Measurements from ENCODE around the gene ANXA4.

The ANXA4 gene

DNA sequence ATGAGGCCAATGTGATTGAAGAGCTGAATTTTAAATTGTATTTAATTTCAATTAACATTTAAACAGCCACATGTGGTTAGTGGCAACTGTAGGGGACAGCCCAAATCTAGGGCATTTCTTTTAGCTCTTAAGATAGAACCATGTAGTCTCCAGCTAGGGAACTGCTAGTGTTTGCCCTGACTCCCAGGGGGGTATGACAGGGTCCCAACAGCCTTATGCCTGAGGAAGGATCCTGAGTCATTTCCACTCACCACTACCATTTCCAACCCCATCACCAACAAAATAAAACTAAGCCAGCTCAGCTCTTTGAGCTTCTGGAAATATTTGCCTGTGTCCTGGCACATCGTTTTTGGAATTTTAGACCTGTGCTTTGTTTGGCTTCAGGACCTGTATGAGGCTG lies 73.8 kb downstream of the ANXA4 start:
- TF ChIP-seq, protein P1, sequence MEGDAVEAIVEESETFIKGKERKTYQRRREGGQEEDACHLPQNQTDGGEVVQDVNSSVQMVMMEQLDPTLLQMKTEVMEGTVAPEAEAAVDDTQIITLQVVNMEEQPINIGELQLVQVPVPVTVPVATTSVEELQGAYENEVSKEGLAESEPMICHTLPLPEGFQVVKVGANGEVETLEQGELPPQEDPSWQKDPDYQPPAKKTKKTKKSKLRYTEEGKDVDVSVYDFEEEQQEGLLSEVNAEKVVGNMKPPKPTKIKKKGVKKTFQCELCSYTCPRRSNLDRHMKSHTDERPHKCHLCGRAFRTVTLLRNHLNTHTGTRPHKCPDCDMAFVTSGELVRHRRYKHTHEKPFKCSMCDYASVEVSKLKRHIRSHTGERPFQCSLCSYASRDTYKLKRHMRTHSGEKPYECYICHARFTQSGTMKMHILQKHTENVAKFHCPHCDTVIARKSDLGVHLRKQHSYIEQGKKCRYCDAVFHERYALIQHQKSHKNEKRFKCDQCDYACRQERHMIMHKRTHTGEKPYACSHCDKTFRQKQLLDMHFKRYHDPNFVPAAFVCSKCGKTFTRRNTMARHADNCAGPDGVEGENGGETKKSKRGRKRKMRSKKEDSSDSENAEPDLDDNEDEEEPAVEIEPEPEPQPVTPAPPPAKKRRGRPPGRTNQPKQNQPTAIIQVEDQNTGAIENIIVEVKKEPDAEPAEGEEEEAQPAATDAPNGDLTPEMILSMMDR (IDR thresholded peaks at IDR 0.05) = no peak
- no peaks in the 10 kb centered on the region for H3K27me3 ChIP-seq
- H3K36me3 ChIP-seq = peaks cover 35% of the 10 kb centered on the region
- no peaks in the 10 kb centered on the region for H3K9me3 ChIP-seq
- H3K4me3 ChIP-seq (ENCODE audit: low read depth in 1 of 2, low read length in 1 of 2) = no peak overlapping the region
- peaks cover 27 to 29% of the 10 kb centered on the region in 2 experiments for H3K4me1 ChIP-seq (ENCODE audit: control insufficient read depth in 1 of 2, insufficient read depth in 1 of 2, low read depth in 1 of 2, low read length in 1 of 2)
- peak overlapping the region; percentile 60 for H3K27ac ChIP-seq

DNA sequence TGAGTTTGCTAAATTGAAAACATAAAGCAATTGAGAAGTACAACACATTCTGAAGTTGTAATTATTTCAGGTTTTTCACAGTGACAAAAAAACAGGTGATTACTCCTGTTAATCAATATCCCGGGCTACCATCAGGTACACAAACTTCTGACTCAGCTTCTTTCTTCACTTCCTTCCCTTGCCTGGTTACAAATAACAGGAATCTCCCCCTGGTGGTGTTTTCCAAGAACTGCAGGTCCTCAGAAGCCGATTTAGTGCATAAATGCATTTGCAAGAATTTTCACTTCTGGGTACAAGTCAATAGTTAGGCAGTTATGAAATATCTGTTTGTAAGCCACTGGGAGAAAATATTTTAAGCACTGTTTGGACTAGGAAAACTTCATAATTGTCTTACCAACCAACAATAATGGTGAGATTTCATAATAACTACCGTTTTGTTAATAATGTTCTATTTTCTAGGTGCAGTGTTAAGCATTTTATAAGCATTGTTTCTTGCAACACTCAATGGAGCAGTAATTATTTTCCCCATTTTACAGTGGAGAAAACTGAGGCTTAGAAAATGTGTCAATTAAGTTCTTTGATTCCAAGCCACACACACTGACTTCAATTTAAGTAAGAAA lies 75.1 kb downstream of the ANXA4 start:
- Histone ChIP-seq H3K4me3 (ENCODE audit: low read depth in 1 of 2, low read length in 1 of 2) (no peak overlapping the region), H3K9me3 (no peaks in the 10 kb centered on the region), H3K27me3 (no peaks in the 10 kb centered on the region), H3K4me1 (ENCODE audit: control insufficient read depth in 1 of 2, insufficient read depth in 1 of 2, low read depth in 1 of 2, low read length in 1 of 2) (peaks cover 14 to 20% of the 10 kb centered on the region in 2 experiments), H3K36me3 (peaks cover 48% of the 10 kb centered on the region), H3K27ac (peak overlapping the region; percentile 60)
- TF ChIP-seq, protein P1 (IDR thresholded peaks at IDR 0.05) = peak; percentile 98

DNA sequence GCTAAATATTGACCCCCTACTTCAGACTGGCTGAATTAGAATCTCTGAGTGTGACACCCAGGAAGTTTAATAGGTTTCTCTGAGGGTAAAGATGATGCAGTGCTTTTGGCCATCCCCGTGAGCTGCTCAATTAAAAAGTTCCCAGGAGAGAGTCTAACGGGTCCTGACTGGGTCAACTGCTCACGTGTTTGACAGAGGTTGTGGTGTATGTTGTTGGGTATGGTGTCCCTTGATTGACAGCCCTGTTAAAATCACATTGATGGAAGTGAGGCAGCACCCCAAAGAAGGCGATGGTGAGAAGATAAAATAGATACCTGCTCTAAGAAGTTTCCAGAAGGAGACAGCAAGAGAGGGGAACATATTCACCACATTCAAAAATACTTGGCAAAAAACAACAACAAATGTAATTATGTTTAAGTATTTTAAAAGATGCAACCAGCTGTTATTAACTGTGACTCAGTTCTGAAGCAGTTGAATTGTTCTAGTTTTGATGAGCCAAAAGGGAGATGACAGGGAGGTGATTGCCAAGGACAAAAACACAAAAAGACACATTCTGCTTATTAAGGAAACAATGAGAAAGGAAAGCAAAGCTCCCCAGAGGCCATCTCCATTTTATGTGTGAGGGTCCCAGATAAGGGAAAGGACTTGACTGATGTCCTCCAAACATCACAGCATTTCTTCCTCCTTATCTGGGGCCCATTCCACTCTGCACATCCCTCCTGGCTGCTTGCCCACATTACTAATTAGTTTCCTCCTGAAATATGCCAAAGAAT lies 76.0 kb downstream of the ANXA4 start:
- no peak overlapping the region for H3K27ac ChIP-seq
- peaks cover 40% of the 10 kb centered on the region for H3K36me3 ChIP-seq

DNA sequence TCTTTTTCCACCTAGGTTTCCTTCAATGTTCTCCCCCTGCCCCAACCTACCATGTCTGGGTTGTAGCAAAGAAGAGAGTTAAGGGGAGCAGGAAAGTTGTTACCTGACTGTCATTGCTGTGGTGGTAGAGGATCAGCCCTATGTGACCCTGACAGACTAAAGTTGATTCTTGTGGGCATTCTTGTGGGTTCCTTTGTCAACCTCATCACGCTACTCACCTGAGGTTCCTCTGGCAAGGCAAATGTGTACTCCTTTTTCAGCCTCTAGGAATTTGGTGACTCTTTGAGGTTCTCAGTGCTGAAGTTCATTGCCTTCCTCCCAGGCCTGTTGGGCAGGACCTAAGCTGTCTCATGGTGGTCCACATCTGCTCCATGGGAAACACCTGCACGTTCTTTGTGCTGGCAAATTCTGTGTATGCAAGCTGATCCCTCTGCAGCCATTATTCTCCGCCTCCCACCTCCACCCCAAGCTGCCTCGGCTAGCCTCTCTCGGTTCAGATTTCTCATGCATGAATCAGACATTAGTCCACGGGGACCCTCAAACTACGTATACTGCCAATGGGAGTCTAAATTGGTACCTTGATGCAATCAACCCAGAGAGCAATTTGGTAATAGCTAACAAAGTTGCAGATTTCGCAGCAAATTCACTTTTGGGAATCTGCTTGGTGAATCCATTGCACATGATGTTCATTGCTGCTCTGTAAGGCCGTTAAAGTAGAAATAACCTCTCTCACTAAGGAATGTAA lies 86.0 kb downstream of the ANXA4 start:
- Histone ChIP-seq H3K4me1 (ENCODE audit: control insufficient read depth in 1 of 2, insufficient read depth in 1 of 2, low read depth in 1 of 2, low read length in 1 of 2) (peaks cover 38 to 39% of the 10 kb centered on the region in 2 experiments), H3K4me3 (ENCODE audit: low read depth in 1 of 2, low read length in 1 of 2) (peak overlapping the region in 1 of 2 experiments; percentile 3), H3K36me3 (peaks cover 6% of the 10 kb centered on the region), H3K27ac (peak overlapping the region; percentile 93), H3K27me3 (no peaks in the 10 kb centered on the region), H3K9me3 (no peaks in the 10 kb centered on the region)
- TF ChIP-seq, protein P1 (IDR thresholded peaks at IDR 0.05) = no peak

More for the DNA sequence above, 76.0 kb downstream of the ANXA4 start:
- Histone ChIP-seq H3K4me1 (ENCODE audit: control insufficient read depth in 1 of 2, insufficient read depth in 1 of 2, low read depth in 1 of 2, low read length in 1 of 2) (peaks cover 13 to 17% of the 10 kb centered on the region in 2 experiments), H3K9me3 (no peaks in the 10 kb centered on the region), H3K27me3 (no peaks in the 10 kb centered on the region), H3K4me3 (ENCODE audit: low read depth in 1 of 2, low read length in 1 of 2) (no peak overlapping the region)
- TF ChIP-seq, protein P1 (IDR thresholded peaks at IDR 0.05) = no peak

DNA sequence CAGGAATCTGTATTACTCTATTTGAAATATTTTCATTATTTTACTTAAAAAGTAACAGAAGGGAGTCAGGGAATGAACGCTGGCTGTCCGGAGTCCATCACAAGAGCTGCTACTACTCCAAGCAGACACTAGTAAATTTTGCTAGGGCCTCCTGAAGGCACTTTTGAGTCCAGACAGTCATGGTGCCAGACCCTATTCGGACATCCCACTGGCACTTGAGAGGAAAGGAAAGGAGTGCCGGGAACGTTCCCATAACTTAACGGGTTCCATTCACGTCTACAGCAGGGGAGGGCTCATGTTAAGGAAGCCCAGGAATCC lies 87.0 kb downstream of the ANXA4 start:
- peak overlapping the region; percentile 93 for H3K4me3 ChIP-seq (ENCODE audit: low read depth in 1 of 2, low read length in 1 of 2)
- H3K36me3 ChIP-seq = peaks cover 8% of the 10 kb centered on the region
- no peaks in the 10 kb centered on the region for H3K9me3 ChIP-seq
- TF ChIP-seq, protein P1 (IDR thresholded peaks at IDR 0.05) = no peak
- H3K27ac ChIP-seq = peak overlapping the region; percentile 93
- no peaks in the 10 kb centered on the region for H3K27me3 ChIP-seq
- H3K4me1 ChIP-seq (ENCODE audit: control insufficient read depth in 1 of 2, insufficient read depth in 1 of 2, low read depth in 1 of 2, low read length in 1 of 2) = peaks cover 38 to 39% of the 10 kb centered on the region in 2 experiments
